Stimulated activated CD4-positive, alpha-beta T cell treated with anti-CD3 and anti-CD28 coated beads, Interleukin-4, amount 100 ng/mL, for 48 hours (primary cell): Measurements from ENCODE around the gene MT2A.

Experiments used
- DNase-seq, 2 donors: peaks; one replicate each; pipeline ENCODE4 v3.0.0-alpha.2; 2020; ENCODE audit warnings: low read depth in 2 of 2

The MT2A gene

DNA sequence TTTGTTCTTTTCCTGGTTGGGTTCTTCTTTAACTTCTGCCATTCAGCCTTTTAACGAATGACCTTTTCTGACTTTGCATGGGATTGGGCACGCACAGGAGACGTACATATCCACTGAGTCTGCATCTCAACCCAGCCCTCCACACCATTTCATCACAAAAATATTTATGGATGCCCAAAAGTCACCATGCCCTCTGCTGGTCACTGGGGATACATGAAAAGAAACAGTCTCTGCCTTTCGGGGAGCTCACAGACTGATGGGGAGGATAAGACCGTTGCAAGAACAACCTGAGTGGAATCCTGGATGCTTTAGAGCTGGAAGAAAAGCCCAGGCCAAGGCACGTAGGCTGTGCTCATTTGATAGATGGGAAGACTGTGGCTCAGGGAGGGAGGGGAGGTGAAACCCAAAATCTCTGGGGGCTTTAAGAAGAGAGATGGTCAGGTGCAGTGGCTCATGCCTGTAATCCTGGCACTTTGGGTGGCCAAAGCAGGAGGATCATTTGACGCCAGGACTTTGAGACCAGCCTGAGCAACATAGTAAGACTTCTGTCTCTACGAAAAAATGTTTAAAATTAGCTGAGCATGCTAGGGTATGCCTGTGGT, 7.9 kb upstream of the MT2A start:
- DNase-seq = no peak

- DNase-seq = no peak
Measured at GRCh38 chr16:56601325-56601724, 7.1 kb upstream of the MT2A start.

- no peak for DNase-seq
Measured at GRCh38 chr16:56603589-56603988, 4.8 kb upstream of the MT2A start.

GRCh38 chr16:56604966-56605365, 3.4 kb upstream of the MT2A start:
- no peak for DNase-seq

DNA sequence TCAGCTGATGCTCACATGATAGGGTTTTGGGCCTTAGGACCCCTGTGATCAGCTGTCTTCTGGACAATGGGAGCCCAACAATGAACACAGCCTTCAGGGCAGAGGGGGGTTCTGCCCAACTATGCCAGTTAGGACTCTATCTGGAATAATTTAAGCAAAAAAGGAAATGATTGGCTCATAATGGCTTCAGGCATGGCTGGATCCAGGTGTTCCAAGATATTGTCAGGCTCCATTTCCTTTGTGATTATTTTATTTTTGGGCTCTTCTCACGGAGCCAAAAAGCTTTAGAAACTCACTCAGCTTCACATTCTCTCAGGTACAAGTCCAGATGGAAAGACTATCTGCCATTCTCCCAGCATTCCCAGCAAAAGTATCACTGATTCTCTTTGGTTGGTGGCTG, 2.9 kb upstream of the MT2A start:
- no peak for DNase-seq

- no peak for DNase-seq
Measured at GRCh38 chr16:56606071-56606475, 2.3 kb upstream of the MT2A start.

GRCh38 chr16:56606476-56607108, 1.8 kb upstream of the MT2A start:
- no peak for DNase-seq

DNA sequence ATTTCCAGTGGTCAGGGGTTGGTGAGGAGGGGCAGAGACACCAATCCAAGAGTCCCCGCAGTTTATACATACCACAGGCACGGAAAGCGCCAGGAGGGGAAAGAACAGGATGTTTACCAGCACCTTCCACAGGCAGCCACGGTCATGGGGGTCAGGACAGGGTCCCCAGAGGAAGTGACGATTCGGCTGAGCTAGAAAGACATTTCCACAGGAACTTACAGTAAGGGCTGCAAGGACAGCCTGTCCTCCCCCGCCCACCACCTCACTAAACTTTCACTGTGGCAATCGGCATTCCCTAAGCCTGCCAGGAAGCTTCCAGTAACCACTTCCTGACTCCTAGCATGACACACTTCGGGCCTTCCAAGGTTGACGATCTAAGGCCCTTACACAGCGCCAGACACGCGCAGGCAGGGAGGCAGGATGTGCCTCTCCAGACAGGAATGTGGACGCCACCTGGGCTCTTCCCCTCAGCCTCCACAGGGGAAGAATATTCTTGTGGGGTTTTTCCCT, 1.2 kb upstream of the MT2A start:
- DNase-seq = no peak

- no peak for DNase-seq
Measured at GRCh38 chr16:56607675-56608042, 725 bp upstream of the MT2A start.

- no peak for DNase-seq
Measured at GRCh38 chr16:56608876-56609462, 585 bp downstream of the MT2A start.

DNA sequence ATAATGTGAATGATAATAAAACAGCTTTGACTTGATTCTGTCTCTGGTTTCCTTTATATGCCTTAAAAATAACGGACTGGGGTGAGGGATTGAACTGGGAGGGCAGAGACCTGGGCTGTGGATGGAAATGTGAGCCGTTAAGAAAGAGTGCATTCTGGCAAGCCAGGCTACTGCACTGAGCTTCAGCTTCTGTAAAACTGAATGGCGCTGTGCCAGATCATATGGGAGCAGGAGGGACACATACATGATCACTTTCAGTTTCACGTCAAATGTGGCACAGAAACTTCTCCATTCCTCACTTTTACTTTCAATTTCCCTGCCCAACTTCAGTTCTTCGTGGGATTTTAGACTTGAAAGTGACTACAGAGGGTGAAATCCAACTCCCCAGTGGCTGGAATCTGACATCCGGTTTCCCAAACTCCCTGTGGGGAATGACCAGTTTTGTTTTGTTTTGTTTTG, 1.1 kb downstream of the MT2A start:
- DNase-seq = peak; percentile 62 to 73

- peak; percentile 66 to 78 for DNase-seq
Measured at GRCh38 chr16:56610017-56610608, 1.7 kb downstream of the MT2A start.

DNA sequence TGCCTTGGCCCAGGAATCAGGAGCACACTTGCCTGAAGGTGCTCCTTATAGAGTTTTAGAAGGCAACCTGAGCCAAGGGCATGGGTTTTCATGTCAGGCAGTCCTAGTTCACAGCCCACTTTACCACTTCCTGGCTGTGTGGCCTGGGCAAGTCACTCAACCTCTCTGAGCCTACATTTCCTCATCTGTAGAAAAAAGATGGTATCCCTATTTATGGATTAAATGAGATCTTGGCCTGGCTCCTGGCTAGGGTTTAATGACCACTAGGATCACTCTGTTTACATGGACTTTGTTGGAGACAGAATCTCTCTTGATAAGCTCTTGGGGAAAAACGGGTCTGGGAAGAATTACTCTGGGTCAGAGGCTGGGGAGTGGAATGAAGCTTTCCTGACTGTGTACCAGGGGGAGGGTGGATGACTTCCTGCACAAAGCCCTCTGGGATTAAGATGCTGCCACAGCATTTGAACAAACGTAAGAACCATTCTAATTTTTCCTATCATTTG, 2.3 kb downstream of the MT2A start:
- no peak for DNase-seq

- DNase-seq = no peak
Measured at GRCh38 chr16:56611281-56611833, 3.0 kb downstream of the MT2A start.

DNA sequence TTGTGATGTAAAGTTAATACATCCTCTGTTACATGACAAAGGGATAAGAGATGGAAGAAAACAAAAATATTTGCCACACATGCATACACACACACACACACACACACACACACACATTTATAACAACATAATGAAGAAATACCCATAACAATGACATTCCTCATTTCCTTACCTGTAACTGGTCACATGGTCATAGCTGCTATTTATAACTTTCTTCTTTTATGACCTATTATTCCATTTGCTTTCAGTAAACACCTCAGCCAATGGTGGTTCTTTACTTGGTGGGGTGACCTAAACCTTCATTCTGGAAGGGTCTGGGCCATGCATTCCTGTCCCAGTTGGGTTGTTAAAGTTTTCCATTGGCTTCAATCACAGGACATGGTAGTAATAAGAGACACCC, 5.3 kb downstream of the MT2A start:
- DNase-seq = no peak

DNA sequence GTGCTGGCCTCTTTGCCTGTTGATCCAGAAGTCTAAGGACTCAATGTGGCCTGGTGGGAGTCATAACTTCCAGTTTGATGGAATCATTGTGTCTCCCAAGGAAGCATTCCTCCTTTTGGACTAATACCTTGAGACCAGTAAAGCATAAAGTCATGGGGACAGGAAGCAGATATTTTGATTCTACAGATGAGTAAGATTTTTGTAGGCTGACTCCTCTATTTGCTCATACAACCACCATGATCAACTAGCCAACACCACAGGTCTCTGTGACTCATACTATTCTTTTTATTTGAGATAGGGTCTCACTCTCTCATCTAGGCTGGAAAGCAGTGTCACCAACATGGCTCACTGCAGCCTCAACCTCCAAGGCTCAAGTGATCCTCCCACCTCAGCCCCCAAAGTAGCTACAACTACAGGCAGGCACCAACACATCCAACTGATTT, 6.2 kb downstream of the MT2A start:
- DNase-seq = no peak

- no peak for DNase-seq
Measured at GRCh38 chr16:56615353-56615752, 7.0 kb downstream of the MT2A start.

DNA sequence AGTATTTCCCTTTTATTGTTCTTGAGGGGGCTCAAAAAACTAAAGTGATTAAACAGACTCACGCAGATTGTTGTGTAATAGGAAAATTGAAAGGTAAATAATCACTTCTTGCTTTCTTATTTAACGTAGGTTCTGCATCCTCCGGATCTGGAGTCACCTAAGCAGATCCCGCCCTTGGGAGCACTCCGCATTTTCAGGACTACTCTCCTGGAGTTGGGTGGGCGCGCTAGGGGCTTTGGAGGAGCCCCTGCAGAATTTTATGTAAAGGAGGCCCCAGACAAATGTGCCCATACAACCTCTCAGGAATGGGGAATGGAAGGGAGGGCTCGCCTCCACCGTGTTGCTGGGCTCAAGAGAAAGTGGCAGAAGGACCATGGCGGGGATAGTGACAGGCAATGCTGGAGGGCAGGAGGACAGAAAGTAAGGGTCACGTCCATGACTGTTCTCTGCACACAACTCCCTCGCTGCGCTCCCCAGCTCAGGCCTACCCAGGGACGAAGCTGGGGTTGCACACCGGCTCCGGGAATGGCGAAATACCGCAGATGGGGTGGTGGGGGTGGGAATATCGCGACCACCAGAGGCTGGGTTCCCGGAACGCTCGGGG, 8.3 kb downstream of the MT2A start:
- DNase-seq = no peak

DNA sequence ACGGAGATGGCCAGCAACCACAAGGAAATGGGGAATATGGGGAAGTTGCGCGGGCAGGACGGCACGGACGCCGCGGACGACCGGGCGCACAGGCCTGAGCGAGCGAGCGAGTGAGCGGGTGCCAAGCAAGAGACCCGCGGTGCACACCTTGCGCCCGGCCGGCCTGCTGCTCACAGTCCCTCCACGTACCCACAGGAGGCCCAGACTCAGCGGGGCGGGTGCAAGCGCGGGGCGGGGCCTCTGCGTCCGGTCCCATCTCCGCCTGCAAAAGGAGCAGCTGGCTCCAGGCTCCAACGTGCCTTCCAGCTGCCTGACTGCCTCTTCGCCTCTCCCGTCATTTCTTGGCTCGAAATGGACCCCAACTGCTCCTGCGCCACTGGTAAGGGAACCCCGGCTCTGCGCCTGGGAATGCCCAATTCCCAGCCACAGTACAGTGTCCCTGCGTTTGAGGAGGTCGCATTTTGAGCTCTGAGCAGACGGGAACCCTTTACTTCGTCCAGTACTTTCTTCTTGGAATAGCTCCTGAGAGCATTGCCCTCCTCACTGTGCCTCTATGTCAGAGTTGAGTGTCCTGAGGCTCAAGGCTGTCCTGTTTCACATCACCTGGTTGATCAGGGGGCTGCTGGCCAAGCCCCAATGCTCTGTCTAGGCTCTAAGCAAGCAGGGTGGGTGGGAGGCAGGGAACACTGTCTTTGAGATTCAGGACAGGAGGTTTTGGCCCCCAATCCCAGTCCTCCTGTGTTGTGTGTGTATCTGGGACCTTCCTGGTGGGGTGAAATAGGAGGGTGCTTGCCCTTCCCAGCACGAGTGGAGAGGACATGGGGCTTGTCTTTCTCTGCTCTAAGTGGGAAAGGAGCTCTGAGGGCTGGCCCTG, 9.1 kb downstream of the MT2A start:
- DNase-seq = peak; percentile 47 to 68

DNA sequence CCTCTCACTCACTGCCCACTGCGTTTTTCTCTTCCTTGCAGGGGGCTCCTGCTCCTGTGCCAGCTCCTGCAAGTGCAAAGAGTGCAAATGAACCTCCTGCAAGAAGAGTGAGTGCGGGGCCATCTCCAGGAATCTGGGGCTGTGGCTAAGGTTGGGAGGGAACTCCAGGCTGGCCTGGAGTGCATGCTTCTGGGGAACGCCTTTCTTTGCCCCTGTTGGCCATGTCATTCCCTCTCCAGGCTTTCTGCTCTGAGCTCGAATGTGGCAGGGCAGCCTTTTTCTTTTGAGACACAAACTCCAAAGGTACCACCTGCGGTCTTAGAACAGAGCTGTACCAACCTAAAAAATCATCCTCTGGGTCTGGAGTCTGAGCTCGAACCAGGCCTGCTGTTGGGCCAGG, 9.8 kb downstream of the MT2A start:
- no peak for DNase-seq

GRCh38 chr16:56620339-56620897, 12.0 kb downstream of the MT2A start:
- DNase-seq = no peak
